Measurements from ENCODE around the gene MED27.

DNA sequence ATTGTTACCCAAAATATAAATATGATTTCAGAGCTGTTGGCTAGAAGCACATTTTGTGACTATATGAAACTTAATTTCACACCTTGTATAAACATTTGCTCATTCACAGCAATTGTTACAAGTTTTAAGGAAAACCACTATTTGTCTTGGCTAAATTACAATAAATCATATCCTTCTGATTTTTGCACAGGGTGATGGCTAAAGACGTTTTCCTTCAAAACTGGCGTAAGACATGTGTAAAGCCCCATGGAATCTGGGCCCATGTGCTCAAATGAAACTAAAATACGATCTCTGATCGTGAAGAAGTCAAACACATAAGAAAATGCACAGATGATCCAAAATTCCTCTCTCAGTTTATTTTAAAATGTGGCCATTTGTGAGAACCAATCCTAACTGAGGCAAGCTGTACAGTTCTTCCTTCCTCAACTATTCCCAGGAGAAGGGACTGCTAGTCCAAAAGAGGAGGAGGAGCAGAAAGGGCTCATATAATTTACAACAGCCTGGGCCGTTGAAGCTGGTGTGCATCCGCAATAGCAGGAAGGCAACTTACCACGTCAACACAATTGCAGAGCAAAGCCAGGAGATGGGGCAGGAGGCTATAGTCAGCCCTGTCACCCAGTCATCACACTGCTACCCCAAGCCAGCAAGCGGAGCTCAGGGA, 98.4 kb downstream of the MED27 start:
- TF ChIP-seq ZNF30 (CRISPR knock-in tag; IDR thresholded peaks at IDR 0.05) = no peak
- no peak for TF ChIP-seq SRF (IDR thresholded peaks at IDR 0.05; ENCODE audit: low read depth, low read length)
- no peak for TF ChIP-seq ZNF24 (IDR thresholded peaks at IDR 0.05)
- TF ChIP-seq, protein P1, sequence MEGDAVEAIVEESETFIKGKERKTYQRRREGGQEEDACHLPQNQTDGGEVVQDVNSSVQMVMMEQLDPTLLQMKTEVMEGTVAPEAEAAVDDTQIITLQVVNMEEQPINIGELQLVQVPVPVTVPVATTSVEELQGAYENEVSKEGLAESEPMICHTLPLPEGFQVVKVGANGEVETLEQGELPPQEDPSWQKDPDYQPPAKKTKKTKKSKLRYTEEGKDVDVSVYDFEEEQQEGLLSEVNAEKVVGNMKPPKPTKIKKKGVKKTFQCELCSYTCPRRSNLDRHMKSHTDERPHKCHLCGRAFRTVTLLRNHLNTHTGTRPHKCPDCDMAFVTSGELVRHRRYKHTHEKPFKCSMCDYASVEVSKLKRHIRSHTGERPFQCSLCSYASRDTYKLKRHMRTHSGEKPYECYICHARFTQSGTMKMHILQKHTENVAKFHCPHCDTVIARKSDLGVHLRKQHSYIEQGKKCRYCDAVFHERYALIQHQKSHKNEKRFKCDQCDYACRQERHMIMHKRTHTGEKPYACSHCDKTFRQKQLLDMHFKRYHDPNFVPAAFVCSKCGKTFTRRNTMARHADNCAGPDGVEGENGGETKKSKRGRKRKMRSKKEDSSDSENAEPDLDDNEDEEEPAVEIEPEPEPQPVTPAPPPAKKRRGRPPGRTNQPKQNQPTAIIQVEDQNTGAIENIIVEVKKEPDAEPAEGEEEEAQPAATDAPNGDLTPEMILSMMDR (CRISPR knock-in tag; IDR thresholded peaks at IDR 0.05) = no peak
- TF ChIP-seq ZNF605 (CRISPR knock-in tag; IDR thresholded peaks at IDR 0.05) = no peak
- TF ChIP-seq ZSCAN20 (CRISPR knock-in tag; IDR thresholded peaks at IDR 0.05; ENCODE audit: borderline replicate concordance) = no peak
